GM18861 (cell line): ENCODE measurements around the gene HYAL1.
"Not testable (repeated sequence)": the region's sequence is repeated elsewhere in the genome, so short reads cannot be mapped to it uniquely, and the experiment has no call there.

Source experiments
- ATAC-seq: cut with Tn5 transposase; IDR thresholded peaks from one replicate; pipeline ENCODE4 v1.9.1; 2021; ENCODE audit not compliant: unreplicated experiment

HYAL1 gene

GRCh38 chr3:50319894-50320625, 16.7 kb upstream of the HYAL1 start:
- no peak for ATAC-seq

DNA sequence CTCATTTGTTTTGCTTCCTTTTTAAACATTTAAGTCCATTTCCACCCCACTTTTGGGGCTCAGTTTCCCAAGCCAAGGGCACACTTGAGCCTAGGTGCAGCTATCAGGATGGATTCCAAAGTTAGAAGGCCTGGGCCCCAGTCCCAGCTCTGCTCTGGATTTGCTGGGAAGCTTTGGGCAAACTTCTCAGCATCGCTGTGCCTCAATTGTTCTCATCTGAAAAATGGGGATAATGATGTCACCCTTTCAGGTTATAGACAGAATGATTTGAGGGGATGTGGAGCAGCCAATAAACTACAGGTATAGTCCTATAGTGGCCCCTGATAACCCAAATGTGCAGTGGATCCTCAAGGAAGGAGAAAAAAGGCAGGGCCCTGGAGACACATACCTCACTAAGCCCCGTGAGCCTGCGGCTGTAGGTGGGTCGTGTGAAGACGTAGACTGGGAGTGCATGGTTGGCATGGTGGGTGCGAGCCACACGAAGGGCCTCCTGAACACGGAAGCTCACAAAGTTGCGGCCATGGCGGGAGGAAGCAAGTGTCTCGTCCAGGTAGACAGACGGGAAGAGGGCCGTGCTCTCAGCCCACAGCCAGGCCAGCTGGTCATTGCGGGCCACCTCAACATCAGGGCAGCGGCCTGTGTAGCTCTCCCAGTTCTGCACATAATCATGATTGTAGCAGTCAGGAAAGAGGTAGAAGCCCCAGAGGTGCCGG, 16.0 kb upstream of the HYAL1 start:
- no peak for ATAC-seq

DNA sequence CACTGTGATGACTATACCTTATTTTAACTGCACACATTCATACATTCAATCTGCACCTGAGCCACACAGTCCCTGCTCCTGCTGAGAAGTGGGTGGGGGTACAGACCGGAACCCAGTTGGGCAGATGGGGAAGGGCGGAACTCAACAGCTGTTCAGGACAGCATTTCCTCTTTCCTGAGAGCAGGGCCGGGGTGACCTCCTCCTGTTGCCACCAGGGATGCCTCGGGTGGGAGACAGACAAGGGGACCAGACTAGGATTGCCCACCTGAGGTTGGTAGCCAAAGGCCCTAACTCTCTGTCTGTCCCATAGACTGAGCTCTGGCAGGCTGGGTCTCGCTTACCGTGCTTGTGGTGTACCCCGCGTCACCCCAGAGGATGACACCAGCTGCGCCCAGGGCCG, 15.2 kb upstream of the HYAL1 start:
- ATAC-seq, result no peak

DNA sequence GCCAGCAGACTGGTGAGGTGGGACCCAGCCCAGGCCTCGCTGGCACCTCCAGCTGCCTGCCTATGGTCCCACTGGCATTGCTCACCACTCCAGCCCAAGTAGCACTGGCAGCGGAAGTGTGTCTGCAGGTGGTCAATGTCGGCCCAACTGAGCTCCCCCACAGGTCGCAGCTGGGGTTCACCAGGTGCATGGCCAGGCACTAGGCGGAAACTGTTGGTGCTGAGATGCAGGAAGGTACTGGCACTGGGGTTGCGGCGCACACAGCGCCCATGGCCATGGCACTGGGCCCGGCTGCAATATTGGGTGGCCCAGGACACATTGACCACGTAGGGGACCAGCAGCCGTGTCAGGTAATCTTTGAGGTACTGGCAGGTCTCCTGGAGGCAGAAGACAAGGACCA, 14.8 kb upstream of the HYAL1 start:
- ATAC-seq, result no peak

DNA sequence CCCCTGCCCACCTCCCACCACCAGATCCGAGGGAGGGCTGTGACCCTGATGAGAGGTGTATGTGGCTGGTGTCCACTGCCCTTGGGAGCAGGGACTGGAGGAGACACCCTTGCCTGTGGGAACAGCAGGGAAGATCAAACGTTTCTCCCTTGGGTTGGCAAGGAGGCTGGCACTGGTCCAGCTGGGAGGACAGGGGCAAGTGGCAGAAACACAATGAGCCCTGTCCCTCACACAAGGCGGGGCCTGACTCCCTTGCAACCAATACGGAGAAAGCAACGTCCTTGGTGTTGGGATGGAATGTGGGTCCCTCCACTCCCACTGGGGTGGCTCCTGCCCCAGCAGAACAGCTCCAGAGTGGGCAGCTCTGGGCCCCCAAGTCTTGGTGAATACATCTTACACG, 13.9 kb upstream of the HYAL1 start:
- no peak for ATAC-seq

GRCh38 chr3:50316657-50317242, 13.4 kb upstream of the HYAL1 start:
- ATAC-seq, result no peak

DNA sequence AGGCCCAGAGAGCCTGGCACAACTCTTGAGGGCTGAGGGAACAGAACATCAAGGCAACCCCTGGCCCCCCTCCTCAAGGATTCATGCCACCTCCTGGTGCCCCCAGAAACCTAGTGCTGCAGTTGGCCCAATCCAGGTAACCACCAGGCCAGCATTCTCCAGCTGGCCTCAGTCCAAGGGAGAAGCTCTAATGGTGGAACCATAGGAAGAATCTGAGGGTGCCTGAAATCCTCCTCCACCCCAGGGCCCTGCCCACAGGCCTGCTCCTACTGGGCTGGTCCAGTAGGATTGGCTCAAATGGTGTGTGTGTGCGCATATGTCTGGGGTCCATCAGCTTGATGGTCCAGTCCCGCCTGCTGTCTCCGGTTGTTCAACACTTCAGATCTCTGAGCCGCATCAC, 11.4 kb upstream of the HYAL1 start:
- no peak for ATAC-seq

DNA sequence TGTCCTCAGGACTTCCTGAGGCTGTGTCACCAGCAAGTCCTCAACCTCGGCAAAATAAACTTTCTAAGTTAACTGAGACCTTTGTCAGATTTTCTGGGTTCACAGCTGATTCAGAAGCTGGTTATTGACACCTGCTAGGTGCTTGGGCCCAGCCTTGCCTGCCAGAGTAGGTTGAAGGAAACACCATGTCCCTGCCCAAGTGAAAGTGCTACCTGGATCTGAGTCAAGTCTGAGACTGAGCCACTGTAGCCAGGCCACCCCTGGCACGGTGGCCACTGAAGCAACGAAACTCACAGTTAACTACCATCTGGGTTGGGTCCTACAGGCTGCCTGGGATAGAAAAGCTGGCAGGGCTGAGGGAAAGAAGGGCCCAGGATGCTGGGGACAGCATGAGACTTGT, 11.0 kb upstream of the HYAL1 start:
- ATAC-seq, result no peak

DNA sequence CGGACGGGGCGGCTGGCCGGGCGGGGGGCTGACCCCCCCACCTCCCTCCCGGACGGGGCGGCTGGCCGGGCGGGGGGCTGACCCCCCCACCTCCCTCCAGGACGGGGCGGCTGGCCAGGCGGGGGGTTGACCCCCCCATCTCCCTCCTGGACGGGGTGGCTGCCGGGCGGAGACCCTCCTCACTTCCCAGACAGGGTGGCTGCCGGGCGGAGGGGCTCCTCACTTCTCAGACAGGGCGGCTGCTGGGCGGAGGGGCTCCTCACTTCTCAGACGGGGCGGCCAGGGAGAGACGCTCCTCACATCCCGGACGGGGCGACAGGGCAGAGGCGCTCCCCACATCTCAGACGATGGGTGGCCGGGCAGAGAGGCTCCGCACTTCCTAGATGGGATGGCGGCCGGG, 8.7 kb upstream of the HYAL1 start:
- not testable (repeated sequence) for ATAC-seq

DNA sequence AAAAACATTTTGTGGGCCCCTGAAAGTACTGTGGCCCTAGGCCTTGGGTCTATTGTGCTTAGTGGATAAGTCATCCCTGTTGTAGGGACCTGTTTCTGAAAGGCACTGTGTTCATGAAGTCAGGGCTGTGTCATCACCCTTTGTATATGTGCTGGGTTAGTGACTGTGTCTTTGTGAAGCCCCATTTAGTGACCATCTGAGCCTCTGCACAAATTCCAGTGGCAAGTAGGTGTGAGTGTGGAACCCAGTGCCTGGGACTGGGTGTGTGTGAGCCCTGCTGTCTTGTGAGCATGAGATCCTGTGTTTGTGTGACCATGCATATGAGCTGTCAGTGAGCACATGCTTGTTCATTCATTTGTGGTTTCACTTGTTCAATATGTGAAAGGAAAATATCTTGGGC, 1.2 kb upstream of the HYAL1 start:
- ATAC-seq, result no peak

- no peak for ATAC-seq
These were observed 1.0 kb downstream of the HYAL1 start for GRCh38 chr3:50302095-50303012.

- ATAC-seq, result no peak
These were observed 2.6 kb downstream of the HYAL1 start for GRCh38 chr3:50300681-50301254.

DNA sequence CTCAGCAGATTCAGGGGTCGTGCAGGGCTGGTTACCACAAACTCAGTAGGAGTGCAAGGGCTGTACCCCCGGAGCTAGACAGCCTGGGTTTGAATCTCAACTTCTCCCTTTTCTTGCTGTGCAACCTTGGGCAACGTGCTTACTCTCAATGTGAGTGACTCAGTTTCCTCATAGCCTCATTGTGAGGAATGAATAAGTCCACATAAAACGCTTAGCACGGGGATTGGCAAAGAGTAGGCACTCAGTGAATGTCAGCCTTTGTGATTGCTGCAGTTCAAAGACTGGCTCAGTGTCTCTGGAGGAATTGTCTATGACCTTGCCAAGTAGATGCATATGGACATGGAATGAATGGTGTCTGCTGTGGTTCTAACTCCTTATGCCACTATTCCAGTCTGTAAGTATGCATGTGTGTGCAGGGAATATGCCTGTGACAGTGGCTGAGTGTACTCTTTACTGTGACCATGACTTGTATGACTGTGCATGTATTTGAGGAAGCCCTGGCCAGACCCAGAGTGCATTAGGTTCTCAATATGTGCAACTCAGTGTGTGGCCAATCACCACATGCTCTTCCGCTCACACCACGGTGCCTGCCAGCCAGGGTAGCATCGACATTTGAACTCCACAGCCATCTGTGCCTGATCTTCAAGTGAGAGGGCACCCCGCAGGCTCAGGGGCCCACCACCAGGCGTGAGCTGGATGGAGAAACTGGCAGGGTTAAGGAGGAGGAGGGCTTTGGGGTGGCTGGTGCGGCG, 3.3 kb downstream of the HYAL1 start:
- no peak for ATAC-seq

- no peak for ATAC-seq
These were observed 3.8 kb downstream of the HYAL1 start for GRCh38 chr3:50299638-50299928.

GRCh38 chr3:50298836-50299637, 4.3 kb downstream of the HYAL1 start, which contains the start of the genes HYAL3 and NAA80:
TSS of gene HYAL3 (minus strand) at chr3:50299405. CDS start at chr3:50295602, 3,803 bp downstream.
TSS of gene NAA80 (minus strand) at chr3:50299405. CDS start at chr3:50297463, 1,942 bp downstream.
- ATAC-seq, result peak; percentile 71

GRCh38 chr3:50297896-50298725, 5.3 kb downstream of the HYAL1 start:
- no peak for ATAC-seq

DNA sequence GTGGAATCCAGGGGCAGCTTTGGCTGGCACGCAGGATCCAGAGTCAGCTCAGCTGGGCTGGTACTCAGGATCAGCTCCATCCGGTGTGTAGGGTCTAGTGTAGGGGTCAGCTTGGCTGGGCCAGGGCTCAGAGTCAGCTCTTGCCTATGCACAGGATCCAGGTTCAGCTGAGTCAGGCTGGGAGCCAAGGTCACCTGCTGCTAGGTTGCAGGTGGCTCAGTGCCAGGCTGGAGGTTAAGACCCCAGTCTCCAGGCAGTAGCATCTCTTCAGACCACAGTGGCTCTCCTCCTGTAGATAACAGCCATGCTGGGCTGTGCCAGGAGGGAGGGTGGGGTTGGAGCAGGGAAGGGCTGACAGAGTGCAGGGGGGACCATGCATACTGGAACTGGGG, 6.0 kb downstream of the HYAL1 start:
- ATAC-seq, result no peak

DNA sequence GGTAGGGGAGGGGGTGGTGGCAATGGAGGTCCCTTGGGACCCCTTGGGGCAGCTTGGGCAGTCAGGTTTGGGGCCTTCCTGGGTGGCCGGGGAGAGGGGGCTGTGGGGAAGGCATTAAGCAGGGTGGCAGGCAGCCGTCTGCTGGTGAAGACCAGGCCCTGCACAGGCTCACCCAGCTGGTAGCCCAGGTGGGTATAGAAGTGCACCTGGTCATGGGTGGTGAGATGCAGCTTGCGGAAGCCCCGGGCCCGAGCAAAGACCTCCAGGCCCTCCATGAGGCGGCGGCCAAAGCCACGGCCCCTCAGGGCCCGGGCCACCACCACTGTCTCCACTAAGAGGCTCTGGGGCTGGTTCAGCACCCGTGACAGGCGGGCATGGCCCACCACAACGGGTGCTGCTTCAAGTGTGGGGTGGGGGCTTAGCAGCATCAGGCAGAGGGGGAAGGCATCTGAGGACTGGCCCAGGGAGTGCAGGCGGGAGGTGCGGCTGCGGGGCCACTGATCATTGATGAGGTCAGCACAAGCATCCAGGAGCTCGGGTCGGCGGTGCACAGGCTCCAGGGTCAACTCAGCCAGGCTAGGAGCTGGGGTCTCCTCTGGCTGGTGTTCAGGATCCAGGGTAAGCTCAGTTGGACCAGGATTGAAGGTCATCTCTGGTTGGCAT, 6.5 kb downstream of the HYAL1 start:
- no peak for ATAC-seq
